Measurements from ENCODE around the gene FAM118B. TPM values are rescaled to one million over a fixed set of nuclear protein-coding genes. Genes with fewer than 3 reads are reported as not detected.

The FAM118B gene
- total RNA-seq (1 to 10 TPM; 1.0 to 1.8 TPM), total RNA-seq (3.1 to 25.9 (median 12.8) reads per million in 172 experiments)
- polyA plus RNA-seq (2013, experiment 1 of 2): 11.6 TPM
- polyA plus RNA-seq (2013, experiment 2 of 2): 10.4 TPM

DNA sequence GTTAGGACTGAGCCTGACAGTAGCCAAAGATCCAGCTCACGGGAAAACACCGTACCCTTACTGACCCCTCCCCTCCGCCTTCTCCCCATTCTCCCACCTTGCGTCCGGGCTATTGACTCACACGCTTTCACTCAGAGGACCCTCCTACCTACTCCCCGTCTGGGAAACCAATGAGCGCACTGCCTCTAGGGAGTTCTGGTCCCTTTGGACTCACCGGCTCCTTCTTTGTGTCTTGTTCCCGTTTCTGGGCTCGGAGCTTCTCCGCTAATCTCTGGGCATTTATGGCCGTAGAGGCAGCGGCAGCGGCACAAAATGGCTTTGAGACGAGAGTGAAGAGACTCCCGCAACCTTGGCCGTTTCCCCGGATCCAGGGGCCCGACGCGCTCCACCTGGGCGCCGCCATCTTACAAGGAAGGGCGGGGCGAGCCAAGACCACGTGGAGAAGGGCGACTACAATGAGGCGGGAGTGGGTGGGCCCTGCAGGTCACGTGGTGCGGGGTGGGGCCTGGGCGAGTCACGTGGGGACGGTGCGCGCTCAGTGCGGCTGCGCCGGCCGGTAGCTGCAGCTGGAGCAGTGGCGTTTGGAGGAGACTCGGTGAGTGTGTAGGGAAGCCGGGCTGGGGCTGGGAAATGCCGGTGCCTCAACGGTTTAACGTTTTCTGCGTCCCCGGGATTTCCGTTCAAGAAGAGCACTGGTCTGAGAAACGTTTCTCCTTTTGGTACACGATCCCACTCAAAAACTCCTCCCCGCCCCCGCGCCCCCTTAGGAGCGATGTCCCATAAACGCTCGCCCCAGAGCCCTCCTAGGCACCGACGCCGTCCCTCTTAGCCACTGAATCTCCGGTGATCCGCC, at the start of gene FAM118B, which contains the start of gene RPUSD4:
FAM118B (plus strand) TSS at position 547 of the 853 bp plus-strand sequence. CDS start 23,220 bp downstream, outside the sequence.
RPUSD4 (minus strand) TSS at position 415 of the 853 bp plus-strand sequence; CDS start at position 403, 12 bp downstream.
- H3K27me3 Mint-ChIP-seq: no peaks in the 10 kb centered on the region
- no peaks in the 10 kb centered on the region for H3K9me3 Mint-ChIP-seq
- ATAC-seq (ENCODE audit: poor library complexity): peak; percentile 97
- peaks cover 17% of the 10 kb centered on the region for H3K36me3 ChIP-seq (ENCODE audit: insufficient read depth, low read length)
- TF ChIP-seq, protein P1, sequence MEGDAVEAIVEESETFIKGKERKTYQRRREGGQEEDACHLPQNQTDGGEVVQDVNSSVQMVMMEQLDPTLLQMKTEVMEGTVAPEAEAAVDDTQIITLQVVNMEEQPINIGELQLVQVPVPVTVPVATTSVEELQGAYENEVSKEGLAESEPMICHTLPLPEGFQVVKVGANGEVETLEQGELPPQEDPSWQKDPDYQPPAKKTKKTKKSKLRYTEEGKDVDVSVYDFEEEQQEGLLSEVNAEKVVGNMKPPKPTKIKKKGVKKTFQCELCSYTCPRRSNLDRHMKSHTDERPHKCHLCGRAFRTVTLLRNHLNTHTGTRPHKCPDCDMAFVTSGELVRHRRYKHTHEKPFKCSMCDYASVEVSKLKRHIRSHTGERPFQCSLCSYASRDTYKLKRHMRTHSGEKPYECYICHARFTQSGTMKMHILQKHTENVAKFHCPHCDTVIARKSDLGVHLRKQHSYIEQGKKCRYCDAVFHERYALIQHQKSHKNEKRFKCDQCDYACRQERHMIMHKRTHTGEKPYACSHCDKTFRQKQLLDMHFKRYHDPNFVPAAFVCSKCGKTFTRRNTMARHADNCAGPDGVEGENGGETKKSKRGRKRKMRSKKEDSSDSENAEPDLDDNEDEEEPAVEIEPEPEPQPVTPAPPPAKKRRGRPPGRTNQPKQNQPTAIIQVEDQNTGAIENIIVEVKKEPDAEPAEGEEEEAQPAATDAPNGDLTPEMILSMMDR (IDR thresholded peaks at IDR 0.05): no peak
- H3K4me1 ChIP-seq (ENCODE audit: insufficient read depth, low read length): peaks cover 21% of the 10 kb centered on the region
- CTCF ChIA-PET: no interaction called here
- H3K27ac Mint-ChIP-seq: peak within 1 kb of the TSS; percentile 93
- no peaks in the 10 kb centered on the region for H3K27me3 ChIP-seq (ENCODE audit: control insufficient read depth in 1 of 2, insufficient read depth in 2 of 2, low read length in 2 of 2)
- peak within 1 kb of the TSS; percentile 99 for H3K4me3 ChIP-seq (ENCODE audit: low read length)
- peak within 1 kb of the TSS; percentile 50 to 78 for H3K27ac ChIP-seq (ENCODE audit: low read depth in 1 of 2, low read length in 2 of 2)
- POLR2A ChIA-PET: interaction anchor here (0.5 to 3.4 kb wide), 13 partner anchors 10 to 619 kb away, joined by 3 to 21 read pairs (median 4); partner anchors contain the start of genes DCPS, FOXRED1, PUS3 and SRPRA
- peaks cover 61% of the 10 kb centered on the region for H3K4me1 Mint-ChIP-seq (ENCODE audit: low read depth)
- DNase-seq: peak; percentile 96 to 100 (median 98)
- H3K9me3 ChIP-seq (ENCODE audit: control insufficient read depth in 1 of 2, insufficient read depth in 1 of 2, low read length in 2 of 2): no peaks in the 10 kb centered on the region
- peaks cover 50% of the 10 kb centered on the region for H3K36me3 Mint-ChIP-seq (ENCODE audit: low read depth)
- intact Hi-C loops (cut with DNase I, micrococcal nuclease): loop anchor here (1.0 to 10.0 kb wide), 11 partner anchors 51 to 1257 kb away; partner anchors contain the start of genes CDON (in 2 of the 2), STT3A (in 2 of the 2), CCDC15 (in 1 of the 2) and CHEK1 (in 1 of the 2)
- H3K4me3 Mint-ChIP-seq: peak within 1 kb of the TSS; percentile 100

DNA sequence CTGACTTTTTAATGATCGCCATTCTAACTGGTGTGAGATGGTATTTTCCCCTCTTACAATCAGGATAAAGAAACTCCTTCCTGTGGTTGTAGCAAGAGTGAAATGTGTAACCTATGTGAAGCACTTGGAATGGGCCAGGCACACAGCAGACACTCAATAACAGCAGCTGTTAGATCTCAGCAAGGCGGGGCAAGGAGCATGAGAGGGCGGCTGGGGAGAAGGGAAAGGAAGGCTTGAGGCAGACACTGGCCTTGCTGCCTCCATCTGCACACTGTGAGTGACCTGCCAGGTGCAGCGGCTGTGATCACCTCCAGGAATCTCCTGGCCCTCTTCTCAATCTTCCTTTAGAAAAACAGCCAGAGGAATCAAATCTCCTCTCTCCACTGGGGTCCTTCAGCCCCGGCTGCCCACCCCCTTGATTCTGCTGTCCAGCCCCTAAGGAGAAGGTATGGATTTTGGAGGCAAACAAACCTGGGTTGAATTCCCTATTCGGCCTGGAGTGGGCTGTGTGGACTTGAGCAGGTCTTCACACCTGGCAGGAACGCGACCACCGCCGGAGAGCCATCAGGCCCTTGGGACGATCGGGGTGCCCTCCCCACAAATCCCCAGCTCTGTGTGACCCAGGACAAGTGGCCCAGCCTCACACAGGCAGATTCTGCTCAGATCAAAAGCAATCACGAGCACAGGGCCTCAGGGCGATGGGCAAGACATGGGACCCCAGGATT, 49.1 kb upstream of the FAM118B start:
- TF ChIP-seq, protein P1 (IDR thresholded peaks at IDR 0.05): no peak
- ChIA-PET POLR2A (no interaction called here), CTCF (interaction anchor here (0.9 kb wide), 1 partner anchor 21 kb away, joined by 3 read pairs; no protein-coding TSS in a partner anchor)
- H3K27me3 Mint-ChIP-seq: no peaks in the 10 kb centered on the region
- H3K4me3 ChIP-seq (ENCODE audit: low read length): no peak overlapping the region
- H3K4me1 Mint-ChIP-seq (ENCODE audit: low read depth): no peaks in the 10 kb centered on the region
- no peaks in the 10 kb centered on the region for H3K9me3 Mint-ChIP-seq
- no peak overlapping the region for H3K27ac Mint-ChIP-seq
- no peaks in the 10 kb centered on the region for H3K27me3 ChIP-seq (ENCODE audit: control insufficient read depth in 1 of 2, insufficient read depth in 2 of 2, low read length in 2 of 2)
- H3K27ac ChIP-seq (ENCODE audit: low read depth in 1 of 2, low read length in 2 of 2): no peak overlapping the region
- DNase-seq: no peak
- intact Hi-C loops (cut with DNase I, micrococcal nuclease): no loop called here
- no peaks in the 10 kb centered on the region for H3K36me3 ChIP-seq (ENCODE audit: insufficient read depth, low read length)
- H3K4me1 ChIP-seq (ENCODE audit: insufficient read depth, low read length): no peaks in the 10 kb centered on the region
- ATAC-seq (ENCODE audit: poor library complexity): no peak
- no peaks in the 10 kb centered on the region for H3K36me3 Mint-ChIP-seq (ENCODE audit: low read depth)
- H3K4me3 Mint-ChIP-seq: no peak overlapping the region
- no peaks in the 10 kb centered on the region for H3K9me3 ChIP-seq (ENCODE audit: control insufficient read depth in 1 of 2, insufficient read depth in 1 of 2, low read length in 2 of 2)

DNA sequence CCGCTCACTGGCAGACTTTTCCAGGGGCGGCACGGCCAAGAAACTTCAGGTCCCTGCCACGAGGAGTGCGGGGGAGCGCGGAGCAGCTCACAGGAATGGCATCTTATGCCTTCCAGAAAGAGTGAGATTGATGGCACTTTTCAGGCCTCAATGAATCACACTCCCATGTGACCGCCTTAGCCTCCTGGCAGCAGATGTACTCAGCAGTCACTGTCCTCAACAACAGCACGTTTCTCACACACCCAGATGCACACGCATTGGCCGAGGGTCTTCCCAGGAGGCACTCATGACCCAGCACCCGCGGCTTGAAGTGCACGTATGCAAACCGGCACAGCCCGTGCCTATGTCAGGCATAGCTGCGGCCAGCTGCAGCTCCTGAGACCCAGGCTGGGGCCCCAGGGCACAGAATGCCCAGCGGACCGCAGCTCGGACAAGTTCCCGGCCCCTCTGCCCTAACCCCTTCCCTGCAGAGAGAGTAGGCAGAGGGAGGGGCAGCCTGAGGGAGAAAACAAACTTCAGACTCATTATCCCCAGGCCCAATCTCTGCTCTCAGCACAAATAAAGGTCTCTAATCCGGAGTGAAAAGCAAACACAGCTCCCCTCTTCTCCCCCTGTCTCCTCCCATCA, 48.4 kb upstream of the FAM118B start:
- CTCF ChIA-PET: interaction anchor here (0.9 kb wide), 1 partner anchor 20 kb away, joined by 3 read pairs; no protein-coding TSS in a partner anchor
- Mint-ChIP-seq H3K27me3 (no peaks in the 10 kb centered on the region), H3K4me1 (ENCODE audit: low read depth) (no peaks in the 10 kb centered on the region), H3K27ac (no peak overlapping the region), H3K9me3 (no peaks in the 10 kb centered on the region), H3K4me3 (no peak overlapping the region), H3K36me3 (ENCODE audit: low read depth) (no peaks in the 10 kb centered on the region)
- TF ChIP-seq, protein P1 (IDR thresholded peaks at IDR 0.05): no peak
- H3K9me3 ChIP-seq (ENCODE audit: control insufficient read depth in 1 of 2, insufficient read depth in 1 of 2, low read length in 2 of 2): no peaks in the 10 kb centered on the region
- H3K4me3 ChIP-seq (ENCODE audit: low read length): no peak overlapping the region
- no peaks in the 10 kb centered on the region for H3K4me1 ChIP-seq (ENCODE audit: insufficient read depth, low read length)
- intact Hi-C loops (cut with DNase I, micrococcal nuclease): no loop called here
- no peaks in the 10 kb centered on the region for H3K36me3 ChIP-seq (ENCODE audit: insufficient read depth, low read length)
- H3K27me3 ChIP-seq (ENCODE audit: control insufficient read depth in 1 of 2, insufficient read depth in 2 of 2, low read length in 2 of 2): no peaks in the 10 kb centered on the region
- no peak overlapping the region for H3K27ac ChIP-seq (ENCODE audit: low read depth in 1 of 2, low read length in 2 of 2)
- ATAC-seq (ENCODE audit: poor library complexity) (no peak), DNase-seq (no peak)
- POLR2A ChIA-PET: no interaction called here

All from CD4-positive, alpha-beta T cell (primary cell).